Measurements from ENCODE around the gene HLA-DOB. TPM values are rescaled to one million over a fixed set of nuclear protein-coding genes. Genes with fewer than 3 reads are reported as not detected.

HLA-DOB gene
- total and polyA plus RNA-seq, 2 of the 13 experiments (the other 11 are each of a cell fraction or from before 2014, with no cell fraction given) = not detected

DNA sequence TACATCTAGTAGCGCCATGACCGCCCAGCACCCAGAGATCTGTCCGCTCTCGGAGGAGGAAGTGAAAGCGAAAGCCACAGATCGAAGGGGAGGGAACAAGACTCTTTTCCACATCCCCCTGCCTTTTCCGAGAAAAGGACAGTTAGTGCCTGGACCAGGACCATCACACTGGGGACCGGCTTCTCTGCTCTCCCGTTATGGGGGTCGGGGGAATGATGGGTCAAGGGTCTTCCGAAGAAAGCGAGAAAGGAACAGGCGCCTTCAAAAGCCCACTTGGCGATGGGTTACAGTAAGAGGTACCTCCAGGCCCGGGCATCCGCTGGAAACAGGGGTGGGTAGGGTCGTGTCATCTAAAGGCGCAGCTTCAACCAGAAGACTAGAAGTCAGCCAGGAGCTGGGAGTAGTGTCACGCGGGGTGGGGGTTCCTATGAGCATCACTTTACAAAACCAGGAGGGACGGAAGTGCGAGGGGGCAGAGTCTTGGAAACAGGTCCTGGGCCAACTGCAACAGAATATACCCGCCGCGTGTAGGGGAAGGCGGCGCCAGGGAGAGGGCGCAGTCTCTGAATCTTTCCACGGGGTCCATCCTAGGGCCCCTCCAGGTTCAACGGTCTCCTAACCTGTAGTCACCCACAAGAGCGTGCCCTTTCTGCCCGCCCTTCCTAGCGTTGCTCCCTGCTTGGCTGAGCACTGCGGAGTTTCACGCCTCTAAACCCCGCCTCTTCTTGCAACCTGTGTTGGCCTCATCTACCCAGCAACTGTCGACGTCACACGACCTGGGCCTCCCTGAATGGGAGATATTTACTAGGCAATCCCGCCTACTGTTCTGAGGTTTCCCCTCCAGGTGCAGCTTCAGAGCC lies 27.4 kb upstream of the HLA-DOB start, which contains the start of gene PSMB8 (continued):
- TF ChIP-seq MAFF (IDR thresholded peaks at IDR 0.05; ENCODE audit: low read depth, low read length) (no peak), RARA (CRISPR knock-in tag; IDR thresholded peaks at IDR 0.05) (0 out of 2 replicates have a peak, but pooled peaks have one; percentile 20), ZNF644 (CRISPR knock-in tag; IDR thresholded peaks at IDR 0.05; ENCODE audit: low read depth) (no peak), CCAR2 (optimal IDR thresholded peaks at IDR 0.05; ENCODE audit: low read depth, low read length) (no peak), TP53 (CRISPR knock-in tag; conservative IDR thresholded peaks at IDR 0.05) (peak; percentile 29; the same call in 1 of the 2 replicates), PCBP2 (optimal IDR thresholded peaks at IDR 0.05; ENCODE audit: low read depth, low read length, poor library complexity, severe bottlenecking) (no peak), MED8 (CRISPR knock-in tag; IDR thresholded peaks at IDR 0.05; ENCODE audit: insufficient replicate concordance) (no peak), ZNF282 (IDR thresholded peaks at IDR 0.05; ENCODE audit: partially characterized antibody) (no peak), SMARCC2 (IDR thresholded peaks at IDR 0.05) (no peak), HDAC6 (IDR thresholded peaks at IDR 0.05; ENCODE audit: low read depth, low read length) (no peak), PRDM10 (CRISPR knock-in tag; IDR thresholded peaks at IDR 0.05; ENCODE audit: low read depth) (peak; percentile 19; the same call in 1 of the 2 replicates), KDM2A (CRISPR knock-in tag; IDR thresholded peaks at IDR 0.05; ENCODE audit: borderline replicate concordance, low read depth) (peak; percentile 85), KMT2B (CRISPR knock-in tag; IDR thresholded peaks at IDR 0.05) (peak; percentile 80)
- TF ChIP-seq, protein P1, sequence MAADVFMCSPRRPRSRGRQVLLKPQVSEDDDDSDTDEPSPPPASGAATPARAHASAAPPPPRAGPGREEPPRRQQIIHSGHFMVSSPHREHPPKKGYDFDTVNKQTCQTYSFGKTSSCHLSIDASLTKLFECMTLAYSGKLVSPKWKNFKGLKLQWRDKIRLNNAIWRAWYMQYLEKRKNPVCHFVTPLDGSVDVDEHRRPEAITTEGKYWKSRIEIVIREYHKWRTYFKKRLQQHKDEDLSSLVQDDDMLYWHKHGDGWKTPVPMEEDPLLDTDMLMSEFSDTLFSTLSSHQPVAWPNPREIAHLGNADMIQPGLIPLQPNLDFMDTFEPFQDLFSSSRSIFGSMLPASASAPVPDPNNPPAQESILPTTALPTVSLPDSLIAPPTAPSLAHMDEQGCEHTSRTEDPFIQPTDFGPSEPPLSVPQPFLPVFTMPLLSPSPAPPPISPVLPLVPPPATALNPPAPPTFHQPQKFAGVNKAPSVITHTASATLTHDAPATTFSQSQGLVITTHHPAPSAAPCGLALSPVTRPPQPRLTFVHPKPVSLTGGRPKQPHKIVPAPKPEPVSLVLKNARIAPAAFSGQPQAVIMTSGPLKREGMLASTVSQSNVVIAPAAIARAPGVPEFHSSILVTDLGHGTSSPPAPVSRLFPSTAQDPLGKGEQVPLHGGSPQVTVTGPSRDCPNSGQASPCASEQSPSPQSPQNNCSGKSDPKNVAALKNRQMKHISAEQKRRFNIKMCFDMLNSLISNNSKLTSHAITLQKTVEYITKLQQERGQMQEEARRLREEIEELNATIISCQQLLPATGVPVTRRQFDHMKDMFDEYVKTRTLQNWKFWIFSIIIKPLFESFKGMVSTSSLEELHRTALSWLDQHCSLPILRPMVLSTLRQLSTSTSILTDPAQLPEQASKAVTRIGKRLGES (CRISPR knock-in tag; IDR thresholded peaks at IDR 0.05; ENCODE audit: borderline replicate concordance) = no peak
- TF ChIP-seq, protein P2, sequence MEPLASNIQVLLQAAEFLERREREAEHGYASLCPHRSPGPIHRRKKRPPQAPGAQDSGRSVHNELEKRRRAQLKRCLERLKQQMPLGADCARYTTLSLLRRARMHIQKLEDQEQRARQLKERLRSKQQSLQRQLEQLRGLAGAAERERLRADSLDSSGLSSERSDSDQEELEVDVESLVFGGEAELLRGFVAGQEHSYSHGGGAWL (CRISPR knock-in tag; IDR thresholded peaks at IDR 0.05) = no peak; the same call in 1 of the 2 replicates

Measured in HepG2 (cell line).